ENCODE data around the gene DNAH14.

GRCh38 chr1:225146478-225146877 is 217.0 kb downstream of the DNAH14 start:
- TF ChIP-seq CTCF (IDR thresholded peaks at IDR 0.05) (no peak), POLR2A (IDR thresholded peaks at IDR 0.05) (no peak), EP300 (IDR thresholded peaks at IDR 0.05) (no peak), POLR2AphosphoS5 (IDR thresholded peaks at IDR 0.05) (no peak)
